Measurements from ENCODE around the gene COL27A1. TPM values are rescaled to one million over a fixed set of nuclear protein-coding genes. Genes with fewer than 3 reads are reported as not detected.

Gene COL27A1
- total RNA-seq, 1 donor from 2014 or later: 0.33 TPM

- POLR2A ChIA-PET: no interaction called here
Measured at GRCh38 chr9:114276908-114277821, 121.8 kb downstream of the COL27A1 start.

GRCh38 chr9:114278356-114278755 is 123.0 kb downstream of the COL27A1 start:
- no peak overlapping the region for H3K27ac Mint-ChIP-seq
- no peaks in the 10 kb centered on the region for H3K4me1 Mint-ChIP-seq
- H3K36me3 Mint-ChIP-seq (ENCODE audit: low read depth): no peaks in the 10 kb centered on the region
- no peaks in the 10 kb centered on the region for H3K9me3 Mint-ChIP-seq
- POLR2A ChIA-PET: no interaction called here
- no peak overlapping the region for H3K4me3 Mint-ChIP-seq
- no peak for DNase-seq
- no peaks in the 10 kb centered on the region for H3K27me3 Mint-ChIP-seq
- ATAC-seq (ENCODE audit: low read depth): no peak
- intact Hi-C loops (cut with micrococcal nuclease): no loop called here
- no peak for TF ChIP-seq CTCF (IDR thresholded peaks at IDR 0.05)
- CTCF ChIA-PET: no interaction called here

More at GRCh38 chr9:114276908-114277821, 121.8 kb downstream of the COL27A1 start:
- TF ChIP-seq CTCF (IDR thresholded peaks at IDR 0.05): no peak
- ATAC-seq (ENCODE audit: low read depth): no peak
- Mint-ChIP-seq H3K27ac (no peak overlapping the region), H3K27me3 (no peaks in the 10 kb centered on the region), H3K4me1 (no peaks in the 10 kb centered on the region), H3K36me3 (ENCODE audit: low read depth) (no peaks in the 10 kb centered on the region), H3K9me3 (no peaks in the 10 kb centered on the region), H3K4me3 (no peak overlapping the region)
- DNase-seq: no peak
- intact Hi-C loops (cut with micrococcal nuclease): no loop called here
- CTCF ChIA-PET: no interaction called here

- H3K9me3 Mint-ChIP-seq: no peaks in the 10 kb centered on the region
- ATAC-seq (ENCODE audit: low read depth) (no peak), DNase-seq (no peak)
- intact Hi-C loops (cut with micrococcal nuclease): no loop called here
- no peak for TF ChIP-seq CTCF (IDR thresholded peaks at IDR 0.05)
- H3K4me1 Mint-ChIP-seq: no peaks in the 10 kb centered on the region
- H3K36me3 Mint-ChIP-seq (ENCODE audit: low read depth): no peaks in the 10 kb centered on the region
- no peak overlapping the region for H3K27ac Mint-ChIP-seq
- ChIA-PET POLR2A (no interaction called here), CTCF (interaction anchor here (0.9 kb wide), 1 partner anchor 12 kb away, joined by 4 read pairs; no protein-coding TSS in a partner anchor)
- no peak overlapping the region for H3K4me3 Mint-ChIP-seq
- H3K27me3 Mint-ChIP-seq: peaks cover under 1% of the 10 kb centered on the region
Measured at GRCh38 chr9:114278881-114279570, 123.7 kb downstream of the COL27A1 start.

GRCh38 chr9:114279693-114280092 is 124.4 kb downstream of the COL27A1 start:
- no peaks in the 10 kb centered on the region for H3K36me3 Mint-ChIP-seq (ENCODE audit: low read depth)
- TF ChIP-seq CTCF (IDR thresholded peaks at IDR 0.05): no peak
- DNase-seq: no peak
- no peak for ATAC-seq (ENCODE audit: low read depth)
- H3K27ac Mint-ChIP-seq: no peak overlapping the region
- peaks cover 1% of the 10 kb centered on the region for H3K27me3 Mint-ChIP-seq
- intact Hi-C loops (cut with micrococcal nuclease): no loop called here
- H3K9me3 Mint-ChIP-seq: no peaks in the 10 kb centered on the region
- no peaks in the 10 kb centered on the region for H3K4me1 Mint-ChIP-seq
- POLR2A ChIA-PET: no interaction called here
- CTCF ChIA-PET: interaction anchor here (0.9 kb wide), 1 partner anchor 11 kb away, joined by 4 read pairs; no protein-coding TSS in a partner anchor
- no peak overlapping the region for H3K4me3 Mint-ChIP-seq

Measured in activated B cell treated with CpG ODN at 0.5 μM for 24 hours (primary cell).